OCI-LY7 (cell line): ENCODE results near the gene SULT1E1.

ENCODE experiments used
- EZH2phosphoT487 ChIP-seq: fragments of 200-600 bp; sonication (generic); IDR thresholded peaks from 2 replicates; pipeline ENCODE4 v1.6.1; 2018; ENCODE audit warnings: low read depth, borderline replicate concordance, mild to moderate bottlenecking, mixed run types, antibody characterized with exemption, low read length, moderate library complexity, mixed read lengths
- TF ChIP-seq, protein P1 (sequence below): fragments of 200-600 bp; sonication (generic); conservative IDR thresholded peaks from 2 replicates; pipeline ENCODE4 v1.5.1; 2014; ENCODE audit warnings: mild to moderate bottlenecking, antibody characterized with exemption, low read length, moderate library complexity, mixed read lengths

DNA sequence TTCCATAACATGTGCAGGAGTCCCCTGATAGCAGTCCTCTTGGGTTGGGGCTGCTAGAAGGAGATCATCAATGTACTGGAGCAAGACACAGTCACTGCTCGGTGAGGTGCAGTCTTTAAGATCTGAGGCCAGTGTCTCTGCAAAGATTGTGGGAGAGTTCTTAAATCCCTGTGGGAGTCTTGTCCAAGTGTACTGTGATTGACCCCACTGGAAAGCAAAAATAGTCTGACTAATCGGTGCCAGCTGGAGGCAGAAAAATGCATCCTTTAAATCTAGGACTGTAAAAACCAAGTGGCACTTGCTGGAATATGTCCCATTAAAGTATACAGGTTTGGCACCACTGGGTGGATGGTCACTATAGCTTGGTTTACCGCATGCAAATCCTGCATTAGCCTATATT lies 31.1 kb downstream of the SULT1E1 start:
- TF ChIP-seq, protein P1, sequence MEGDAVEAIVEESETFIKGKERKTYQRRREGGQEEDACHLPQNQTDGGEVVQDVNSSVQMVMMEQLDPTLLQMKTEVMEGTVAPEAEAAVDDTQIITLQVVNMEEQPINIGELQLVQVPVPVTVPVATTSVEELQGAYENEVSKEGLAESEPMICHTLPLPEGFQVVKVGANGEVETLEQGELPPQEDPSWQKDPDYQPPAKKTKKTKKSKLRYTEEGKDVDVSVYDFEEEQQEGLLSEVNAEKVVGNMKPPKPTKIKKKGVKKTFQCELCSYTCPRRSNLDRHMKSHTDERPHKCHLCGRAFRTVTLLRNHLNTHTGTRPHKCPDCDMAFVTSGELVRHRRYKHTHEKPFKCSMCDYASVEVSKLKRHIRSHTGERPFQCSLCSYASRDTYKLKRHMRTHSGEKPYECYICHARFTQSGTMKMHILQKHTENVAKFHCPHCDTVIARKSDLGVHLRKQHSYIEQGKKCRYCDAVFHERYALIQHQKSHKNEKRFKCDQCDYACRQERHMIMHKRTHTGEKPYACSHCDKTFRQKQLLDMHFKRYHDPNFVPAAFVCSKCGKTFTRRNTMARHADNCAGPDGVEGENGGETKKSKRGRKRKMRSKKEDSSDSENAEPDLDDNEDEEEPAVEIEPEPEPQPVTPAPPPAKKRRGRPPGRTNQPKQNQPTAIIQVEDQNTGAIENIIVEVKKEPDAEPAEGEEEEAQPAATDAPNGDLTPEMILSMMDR: no peak
- TF ChIP-seq EZH2phosphoT487: no peak
